SK-N-SH treated with all-trans-retinoic acid at 6 μM for 48 hours (cell line): ENCODE measurements around the gene DMD.

ENCODE experiments used
- ARNTL ChIP-seq: fragments of 450-650 bp; formaldehyde crosslinking; IDR thresholded peaks from 2 replicates; pipeline ENCODE4 v1.5.0; 2020; ENCODE audit warnings: low read depth, mild to moderate bottlenecking, moderate library complexity, borderline replicate concordance
- BACH2 ChIP-seq: fragments of 250-450 bp; sonication (Bioruptor Pico); IDR thresholded peaks from 2 replicates; pipeline ENCODE4 v1.9.0; 2021; ENCODE audit warnings: mild to moderate bottlenecking, borderline replicate concordance
- ESRRG ChIP-seq: fragments of 250-450 bp; sonication (Bioruptor Pico); IDR thresholded peaks from 2 replicates; pipeline ENCODE4 v1.6.1; 2021; ENCODE audit warnings: mild to moderate bottlenecking
- ISL1 ChIP-seq: fragments of 250-450 bp; sonication (Bioruptor Pico); IDR thresholded peaks from 2 replicates; pipeline ENCODE4 v2.1.2; 2022; ENCODE audit warnings: mild to moderate bottlenecking, moderate library complexity
- RARB ChIP-seq: fragments of 250-450 bp; sonication (Bioruptor Pico); IDR thresholded peaks from 2 replicates; pipeline ENCODE4 v1.8.0; 2021; ENCODE audit warnings: mild to moderate bottlenecking, moderate library complexity
- ZNF565 ChIP-seq: fragments of 450-650 bp; formaldehyde crosslinking; conservative IDR thresholded peaks from 2 replicates; pipeline ENCODE4 v1.5.0; 2020; ENCODE audit warnings: low read depth, mild to moderate bottlenecking, moderate library complexity
- TF ChIP-seq, protein P1 (sequence below): fragments of 250-450 bp; sonication (Bioruptor Pico); IDR thresholded peaks from 2 replicates; pipeline ENCODE4 v1.8.0; 2020; ENCODE audit warnings: mild to moderate bottlenecking, moderate library complexity, borderline replicate concordance
- TF ChIP-seq, protein P2 (sequence below): fragments of 250-450 bp; sonication (Bioruptor Pico); IDR thresholded peaks from 2 replicates; pipeline ENCODE4 v1.5.1; 2021; ENCODE audit warnings: mild to moderate bottlenecking, moderate library complexity
- TF ChIP-seq, protein P3 (sequence below): fragments of 250-450 bp; sonication (Bioruptor Pico); IDR thresholded peaks from 2 replicates; pipeline ENCODE4 v1.5.1; 2020; ENCODE audit warnings: low read depth, mild to moderate bottlenecking, moderate library complexity
- TF ChIP-seq, protein P4 (sequence below): fragments of 250-450 bp; sonication (Bioruptor Pico); IDR thresholded peaks from 2 replicates; pipeline ENCODE4 v1.8.0; 2021; ENCODE audit warnings: low read depth, mild to moderate bottlenecking, moderate library complexity, borderline replicate concordance

DNA sequence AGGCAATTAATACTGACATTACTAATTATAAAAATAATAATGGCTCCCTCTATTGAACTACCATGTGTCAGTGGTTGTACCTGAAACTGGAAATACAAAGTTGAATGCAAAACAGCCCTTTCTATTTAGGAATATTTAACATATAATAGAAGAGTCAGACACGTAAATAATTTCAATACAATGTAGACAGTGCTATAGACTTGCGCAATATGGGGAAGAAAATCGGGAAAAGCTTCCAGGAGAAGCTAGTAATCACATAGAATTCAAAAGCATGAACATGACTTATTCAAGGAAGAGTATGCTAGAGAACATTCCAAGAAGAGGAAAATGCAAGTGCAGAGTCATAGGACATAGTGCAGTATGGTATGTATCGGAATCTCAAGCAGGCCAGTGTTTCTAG lies 1730.7 kb downstream of the DMD start:
- TF ChIP-seq BACH2 (CRISPR knock-in tag) (no peak), RARB (CRISPR knock-in tag) (no peak), ZNF565 (CRISPR knock-in tag) (no peak), ESRRG (CRISPR knock-in tag) (no peak), ARNTL (no peak), ISL1 (CRISPR knock-in tag) (no peak)
- TF ChIP-seq, protein P1, sequence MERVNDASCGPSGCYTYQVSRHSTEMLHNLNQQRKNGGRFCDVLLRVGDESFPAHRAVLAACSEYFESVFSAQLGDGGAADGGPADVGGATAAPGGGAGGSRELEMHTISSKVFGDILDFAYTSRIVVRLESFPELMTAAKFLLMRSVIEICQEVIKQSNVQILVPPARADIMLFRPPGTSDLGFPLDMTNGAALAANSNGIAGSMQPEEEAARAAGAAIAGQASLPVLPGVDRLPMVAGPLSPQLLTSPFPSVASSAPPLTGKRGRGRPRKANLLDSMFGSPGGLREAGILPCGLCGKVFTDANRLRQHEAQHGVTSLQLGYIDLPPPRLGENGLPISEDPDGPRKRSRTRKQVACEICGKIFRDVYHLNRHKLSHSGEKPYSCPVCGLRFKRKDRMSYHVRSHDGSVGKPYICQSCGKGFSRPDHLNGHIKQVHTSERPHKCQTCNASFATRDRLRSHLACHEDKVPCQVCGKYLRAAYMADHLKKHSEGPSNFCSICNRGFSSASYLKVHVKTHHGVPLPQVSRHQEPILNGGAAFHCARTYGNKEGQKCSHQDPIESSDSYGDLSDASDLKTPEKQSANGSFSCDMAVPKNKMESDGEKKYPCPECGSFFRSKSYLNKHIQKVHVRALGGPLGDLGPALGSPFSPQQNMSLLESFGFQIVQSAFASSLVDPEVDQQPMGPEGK (CRISPR knock-in tag) = no peak
- TF ChIP-seq, protein P2, sequence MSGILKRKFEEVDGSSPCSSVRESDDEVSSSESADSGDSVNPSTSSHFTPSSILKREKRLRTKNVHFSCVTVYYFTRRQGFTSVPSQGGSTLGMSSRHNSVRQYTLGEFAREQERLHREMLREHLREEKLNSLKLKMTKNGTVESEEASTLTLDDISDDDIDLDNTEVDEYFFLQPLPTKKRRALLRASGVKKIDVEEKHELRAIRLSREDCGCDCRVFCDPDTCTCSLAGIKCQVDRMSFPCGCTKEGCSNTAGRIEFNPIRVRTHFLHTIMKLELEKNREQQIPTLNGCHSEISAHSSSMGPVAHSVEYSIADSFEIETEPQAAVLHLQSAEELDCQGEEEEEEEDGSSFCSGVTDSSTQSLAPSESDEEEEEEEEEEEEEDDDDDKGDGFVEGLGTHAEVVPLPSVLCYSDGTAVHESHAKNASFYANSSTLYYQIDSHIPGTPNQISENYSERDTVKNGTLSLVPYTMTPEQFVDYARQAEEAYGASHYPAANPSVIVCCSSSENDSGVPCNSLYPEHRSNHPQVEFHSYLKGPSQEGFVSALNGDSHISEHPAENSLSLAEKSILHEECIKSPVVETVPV = no peak
- TF ChIP-seq, protein P3, sequence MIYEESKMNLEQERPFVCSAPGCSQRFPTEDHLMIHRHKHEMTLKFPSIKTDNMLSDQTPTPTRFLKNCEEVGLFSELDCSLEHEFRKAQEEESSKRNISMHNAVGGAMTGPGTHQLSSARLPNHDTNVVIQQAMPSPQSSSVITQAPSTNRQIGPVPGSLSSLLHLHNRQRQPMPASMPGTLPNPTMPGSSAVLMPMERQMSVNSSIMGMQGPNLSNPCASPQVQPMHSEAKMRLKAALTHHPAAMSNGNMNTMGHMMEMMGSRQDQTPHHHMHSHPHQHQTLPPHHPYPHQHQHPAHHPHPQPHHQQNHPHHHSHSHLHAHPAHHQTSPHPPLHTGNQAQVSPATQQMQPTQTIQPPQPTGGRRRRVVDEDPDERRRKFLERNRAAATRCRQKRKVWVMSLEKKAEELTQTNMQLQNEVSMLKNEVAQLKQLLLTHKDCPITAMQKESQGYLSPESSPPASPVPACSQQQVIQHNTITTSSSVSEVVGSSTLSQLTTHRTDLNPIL = no peak
- TF ChIP-seq, protein P4, sequence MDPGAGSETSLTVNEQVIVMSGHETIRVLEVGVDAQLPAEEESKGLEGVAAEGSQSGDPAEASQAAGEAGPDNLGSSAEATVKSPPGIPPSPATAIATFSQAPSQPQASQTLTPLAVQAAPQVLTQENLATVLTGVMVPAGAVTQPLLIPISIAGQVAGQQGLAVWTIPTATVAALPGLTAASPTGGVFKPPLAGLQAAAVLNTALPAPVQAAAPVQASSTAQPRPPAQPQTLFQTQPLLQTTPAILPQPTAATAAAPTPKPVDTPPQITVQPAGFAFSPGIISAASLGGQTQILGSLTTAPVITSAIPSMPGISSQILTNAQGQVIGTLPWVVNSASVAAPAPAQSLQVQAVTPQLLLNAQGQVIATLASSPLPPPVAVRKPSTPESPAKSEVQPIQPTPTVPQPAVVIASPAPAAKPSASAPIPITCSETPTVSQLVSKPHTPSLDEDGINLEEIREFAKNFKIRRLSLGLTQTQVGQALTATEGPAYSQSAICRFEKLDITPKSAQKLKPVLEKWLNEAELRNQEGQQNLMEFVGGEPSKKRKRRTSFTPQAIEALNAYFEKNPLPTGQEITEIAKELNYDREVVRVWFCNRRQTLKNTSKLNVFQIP (CRISPR knock-in tag) = no peak
